Neural progenitor cell (in vitro differentiated cells): ENCODE results near the gene MEGF10.

ENCODE experiments used
- EZH2 ChIP-seq: fragments of 200-600 bp; sonication (generic); IDR thresholded peaks from 2 replicates; pipeline ENCODE4 v1.6.1; 2017; ENCODE audit warnings: antibody characterized with exemption, mild to moderate bottlenecking, moderate library complexity
- TF ChIP-seq, protein P1 (sequence below): fragments of 200-600 bp; sonication (generic); IDR thresholded peaks from 2 replicates; pipeline ENCODE4 v1.5.1; 2017; ENCODE audit warnings: antibody characterized with exemption, mild to moderate bottlenecking

- TF ChIP-seq, protein P1, sequence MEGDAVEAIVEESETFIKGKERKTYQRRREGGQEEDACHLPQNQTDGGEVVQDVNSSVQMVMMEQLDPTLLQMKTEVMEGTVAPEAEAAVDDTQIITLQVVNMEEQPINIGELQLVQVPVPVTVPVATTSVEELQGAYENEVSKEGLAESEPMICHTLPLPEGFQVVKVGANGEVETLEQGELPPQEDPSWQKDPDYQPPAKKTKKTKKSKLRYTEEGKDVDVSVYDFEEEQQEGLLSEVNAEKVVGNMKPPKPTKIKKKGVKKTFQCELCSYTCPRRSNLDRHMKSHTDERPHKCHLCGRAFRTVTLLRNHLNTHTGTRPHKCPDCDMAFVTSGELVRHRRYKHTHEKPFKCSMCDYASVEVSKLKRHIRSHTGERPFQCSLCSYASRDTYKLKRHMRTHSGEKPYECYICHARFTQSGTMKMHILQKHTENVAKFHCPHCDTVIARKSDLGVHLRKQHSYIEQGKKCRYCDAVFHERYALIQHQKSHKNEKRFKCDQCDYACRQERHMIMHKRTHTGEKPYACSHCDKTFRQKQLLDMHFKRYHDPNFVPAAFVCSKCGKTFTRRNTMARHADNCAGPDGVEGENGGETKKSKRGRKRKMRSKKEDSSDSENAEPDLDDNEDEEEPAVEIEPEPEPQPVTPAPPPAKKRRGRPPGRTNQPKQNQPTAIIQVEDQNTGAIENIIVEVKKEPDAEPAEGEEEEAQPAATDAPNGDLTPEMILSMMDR = no peak
- TF ChIP-seq EZH2 = no peak
These were observed 39.5 kb downstream of the MEGF10 start for GRCh38 chr5:127330116-127330515.
